Liver (tissue), 9 donors: ENCODE measurements around the gene MPST. TPM values are rescaled to one million over a fixed set of nuclear protein-coding genes. Genes with fewer than 3 reads are reported as not detected.

ENCODE experiments used
- DNase-seq: peaks from one replicate; pipeline ENCODE4 v3.0.0-alpha.2; 2017; ENCODE audit warnings: low spot score
- H3K27ac ChIP-seq, 2 donors: one replicate each; pipeline ENCODE4 v1.7.0; 2013; ENCODE audit warnings: inconsistent platforms in 2 of 2, low read length in 2 of 2, control low read depth in 1 of 2, low read depth in 1 of 2, mild to moderate bottlenecking in 1 of 2
- H3K27me3 ChIP-seq, 4 donors: one replicate each; pipeline versions ENCODE4 v1.6.1 to v1.7.0; 2013; ENCODE audit warnings: low read length in 3 of 4, inconsistent platforms in 1 of 4, mild to moderate bottlenecking in 1 of 4, moderate library complexity in 1 of 4; ENCODE audit not compliant: control insufficient read depth in 4 of 4, insufficient read depth in 4 of 4
- H3K36me3 ChIP-seq, 4 donors: one replicate each; pipeline versions ENCODE4 v1.6.1 to v1.7.0; 2013; ENCODE audit warnings: low read length in 3 of 4, mild to moderate bottlenecking in 3 of 4, low read depth in 1 of 4, moderate library complexity in 1 of 4; ENCODE audit not compliant: control insufficient read depth in 4 of 4, insufficient read depth in 3 of 4
- H3K4me1 ChIP-seq, 4 donors: one replicate each; pipeline versions ENCODE4 v1.6.1 to v1.7.0; 2013; ENCODE audit warnings: low read length in 3 of 4, mild to moderate bottlenecking in 3 of 4, moderate library complexity in 1 of 4; ENCODE audit not compliant: control insufficient read depth in 4 of 4, insufficient read depth in 4 of 4
- H3K4me3 ChIP-seq, 3 donors: one replicate each; pipeline versions ENCODE4 v1.6.1 to v1.7.0; 2013; ENCODE audit warnings: low read length in 3 of 3, control low read depth in 1 of 3, low read depth in 1 of 3, mild to moderate bottlenecking in 1 of 3
- H3K9ac ChIP-seq, 2 donors: one replicate each; pipeline ENCODE4 v1.7.0; 2013; ENCODE audit warnings: low read length in 2 of 2, mild to moderate bottlenecking in 2 of 2, moderate library complexity in 2 of 2, control low read depth in 1 of 2, low read depth in 1 of 2
- H3K9me3 ChIP-seq, 4 donors: one replicate each; pipeline versions ENCODE4 v1.6.1 to v1.7.0; 2013; ENCODE audit warnings: low read length in 3 of 4; ENCODE audit not compliant: control insufficient read depth in 4 of 4
- ATF3 ChIP-seq: IDR thresholded peaks from 2 replicates; pipeline ENCODE4 v1.6.1; 2016; ENCODE audit warnings: antibody characterized with exemption
- CTCF ChIP-seq: fragments of 150-350 bp; IDR thresholded peaks from 2 replicates; pipeline ENCODE4 v1.5.1; 2017; ENCODE audit warnings: improper control_type of control experiment, low read depth, low read length; ENCODE audit not compliant: missing input control
- EGR1 ChIP-seq, 2 donors: IDR thresholded peaks; 2 replicates each; pipeline ENCODE4 v1.6.1; 2016 to 2018; ENCODE audit warnings: antibody characterized with exemption in 2 of 2, low read depth in 2 of 2
- FOXA1 ChIP-seq: IDR thresholded peaks from 2 replicates; pipeline ENCODE4 v1.6.1; 2016; ENCODE audit warnings: antibody characterized with exemption
- FOXA2 ChIP-seq: IDR thresholded peaks from 2 replicates; pipeline ENCODE4 v1.6.1; 2016; ENCODE audit warnings: antibody characterized with exemption
- GABPA ChIP-seq, 2 donors: IDR thresholded peaks in 1 of 2; conservative IDR thresholded peaks in 1 of 2; 2 replicates each; pipeline ENCODE4 v1.6.1; 2016; ENCODE audit warnings: antibody characterized with exemption in 2 of 2, mild to moderate bottlenecking in 1 of 2, moderate library complexity in 1 of 2
- HNF4A ChIP-seq, 2 donors: conservative IDR thresholded peaks; 2 replicates each; pipeline ENCODE4 v1.6.1; 2016; ENCODE audit warnings: antibody characterized with exemption in 2 of 2, mild to moderate bottlenecking in 2 of 2
- HNF4G ChIP-seq: IDR thresholded peaks from 2 replicates; pipeline ENCODE4 v1.6.1; 2016; ENCODE audit warnings: antibody characterized with exemption
- JUND ChIP-seq, 2 donors: IDR thresholded peaks; 2 replicates each; pipeline ENCODE4 v1.6.1; 2016; ENCODE audit warnings: antibody characterized with exemption in 2 of 2
- MAX ChIP-seq: IDR thresholded peaks from 2 replicates; pipeline ENCODE4 v1.6.1; 2016; ENCODE audit warnings: antibody characterized with exemption
- NR2F2 ChIP-seq: IDR thresholded peaks from 2 replicates; pipeline ENCODE4 v1.6.1; 2016; ENCODE audit warnings: antibody characterized with exemption
- RAD21 ChIP-seq, 2 donors: IDR thresholded peaks; 2 replicates each; pipeline ENCODE4 v1.6.1; 2016; ENCODE audit warnings: antibody characterized with exemption in 2 of 2, mild to moderate bottlenecking in 2 of 2
- REST ChIP-seq: IDR thresholded peaks from 2 replicates; pipeline ENCODE4 v1.6.1; 2016; ENCODE audit warnings: antibody characterized with exemption, mild to moderate bottlenecking
- RXRA ChIP-seq, 2 donors: IDR thresholded peaks; 2 replicates each; pipeline ENCODE4 v1.6.1; 2017 to 2018; ENCODE audit warnings: antibody characterized with exemption in 2 of 2, mild to moderate bottlenecking in 1 of 2
- SP1 ChIP-seq: IDR thresholded peaks from 2 replicates; pipeline ENCODE4 v1.6.1; 2018; ENCODE audit warnings: antibody characterized with exemption, mild to moderate bottlenecking
- TAF1 ChIP-seq: conservative IDR thresholded peaks from 2 replicates; pipeline ENCODE4 v1.6.1; 2016; ENCODE audit warnings: antibody characterized with exemption, mild to moderate bottlenecking
- YY1 ChIP-seq: IDR thresholded peaks from 2 replicates; pipeline ENCODE4 v1.6.1; 2016; ENCODE audit warnings: antibody characterized with exemption, mild to moderate bottlenecking
- ZBTB33 ChIP-seq: IDR thresholded peaks from 2 replicates; pipeline ENCODE4 v1.6.1; 2016; ENCODE audit warnings: antibody characterized with exemption
- WGBS: extraction: QIAGEN DNeasy Blood & Tissue Kit; methylation state at CpG from one replicate; pipeline ENCODE4 v1.1.7; 2013; 5-methylcytosine and 5-hydroxymethylcytosine counted together
- polyA plus RNA-seq, 2 donors: library from polyadenylated mRNA; stranded (reverse) in 1 of 2; unstranded in 1 of 2; fragments of 200-250 nt in 1 of 2; fragments of >200 nt in 1 of 2; fragmentation: Nextera tagmentation in 1 of 2; extraction: Ambion mirVana in 1 of 2; gene quantifications; one replicate each; pipeline versions ENCODE4 v1.2.1 to v1.2.3, GENCODE V29; 2013 to 2015
- total RNA-seq, 2 donors: library from RNA; depleted of rRNA; stranded (reverse); fragments of >200 nt; gene quantifications; one replicate each; pipeline ENCODE4 v1.2.3, GENCODE V29; 2014
- donor health status: healthy.
- donor health status: healthy.
- donor health status: healthy.
- donor health status: healthy.
- donor health status: healthy.

MPST gene
- total and polyA plus RNA-seq, 4 donors: 124 to 277 (median 199) TPM

GRCh38 chr22:37000676-37001534 is 18.6 kb upstream of the MPST start:
- H3K27ac ChIP-seq: no peak overlapping the region
- no peaks in the 10 kb centered on the region for H3K4me1 ChIP-seq
- H3K9ac ChIP-seq: no peak overlapping the region
- no peaks in the 10 kb centered on the region for H3K27me3 ChIP-seq
- WGBS: 85% methylated on average over 11 of the region's 11 CpGs
- no peaks in the 10 kb centered on the region for H3K9me3 ChIP-seq
- TF ChIP-seq NR2F2 (no peak), MAX (no peak), ZBTB33 (no peak), TAF1 (no peak), GABPA (IDR thresholded peaks at IDR 0.05 in 1 of 2, conservative IDR thresholded peaks at IDR 0.05 in 1 of 2) (no peak), FOXA1 (no peak), FOXA2 (no peak), JUND (IDR thresholded peaks at IDR 0.05) (no peak), RXRA (IDR thresholded peaks at IDR 0.05) (no peak), SP1 (no peak), EGR1 (IDR thresholded peaks at IDR 0.05; ENCODE audit: low read depth in 2 of 2) (no peak), ATF3 (no peak), HNF4A (conservative IDR thresholded peaks at IDR 0.05) (no peak), RAD21 (IDR thresholded peaks at IDR 0.05) (no peak)
- H3K36me3 ChIP-seq: no peaks in the 10 kb centered on the region
- DNase-seq: no peak
- H3K4me3 ChIP-seq: no peak overlapping the region

GRCh38 chr22:37001826-37002225 is 17.7 kb upstream of the MPST start:
- no peak for TF ChIP-seq HNF4G
- TF ChIP-seq YY1: no peak
- no peak for TF ChIP-seq ATF3
- TF ChIP-seq FOXA1: no peak
- TF ChIP-seq RXRA (IDR thresholded peaks at IDR 0.05): no peak
- TF ChIP-seq RAD21 (IDR thresholded peaks at IDR 0.05): no peak
- no peak for TF ChIP-seq SP1
- TF ChIP-seq REST: no peak
- no peak for TF ChIP-seq JUND (IDR thresholded peaks at IDR 0.05)
- TF ChIP-seq NR2F2: no peak
- TF ChIP-seq ZBTB33: no peak
- no peak for TF ChIP-seq CTCF
- Histone ChIP-seq H3K27me3 (no peaks in the 10 kb centered on the region), H3K4me3 (no peak overlapping the region), H3K36me3 (no peaks in the 10 kb centered on the region), H3K27ac (no peak overlapping the region), H3K9ac (no peak overlapping the region), H3K4me1 (no peaks in the 10 kb centered on the region), H3K9me3 (no peaks in the 10 kb centered on the region)
- DNase-seq: no peak
- WGBS: 91% methylated on average over 12 of the region's 12 CpGs
